Measurements from ENCODE around the gene FOXD1.

The FOXD1 gene

DNA sequence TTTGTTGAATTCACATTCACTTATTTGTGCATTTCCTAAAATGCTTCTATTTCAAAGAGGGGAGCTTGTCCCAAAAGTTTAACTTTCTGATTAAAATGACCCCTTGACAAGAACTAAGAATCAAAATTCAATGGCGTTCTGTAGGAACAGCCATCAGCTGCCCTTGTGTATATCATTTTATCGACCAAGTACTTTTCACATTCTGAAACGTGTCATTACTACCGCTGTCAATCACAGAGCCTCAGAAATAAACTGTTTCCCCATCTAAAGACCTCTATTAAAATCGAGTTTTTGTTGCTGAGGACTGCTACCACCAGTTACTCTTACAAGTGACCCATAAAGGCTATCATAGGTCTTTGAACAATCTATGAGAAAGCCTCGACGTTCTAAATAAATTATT, 1.6 kb upstream of the FOXD1 start:
- TF ChIP-seq MAX (IDR thresholded peaks at IDR 0.05; ENCODE audit: low read depth, low read length) = no peak
- TF ChIP-seq, protein P1, sequence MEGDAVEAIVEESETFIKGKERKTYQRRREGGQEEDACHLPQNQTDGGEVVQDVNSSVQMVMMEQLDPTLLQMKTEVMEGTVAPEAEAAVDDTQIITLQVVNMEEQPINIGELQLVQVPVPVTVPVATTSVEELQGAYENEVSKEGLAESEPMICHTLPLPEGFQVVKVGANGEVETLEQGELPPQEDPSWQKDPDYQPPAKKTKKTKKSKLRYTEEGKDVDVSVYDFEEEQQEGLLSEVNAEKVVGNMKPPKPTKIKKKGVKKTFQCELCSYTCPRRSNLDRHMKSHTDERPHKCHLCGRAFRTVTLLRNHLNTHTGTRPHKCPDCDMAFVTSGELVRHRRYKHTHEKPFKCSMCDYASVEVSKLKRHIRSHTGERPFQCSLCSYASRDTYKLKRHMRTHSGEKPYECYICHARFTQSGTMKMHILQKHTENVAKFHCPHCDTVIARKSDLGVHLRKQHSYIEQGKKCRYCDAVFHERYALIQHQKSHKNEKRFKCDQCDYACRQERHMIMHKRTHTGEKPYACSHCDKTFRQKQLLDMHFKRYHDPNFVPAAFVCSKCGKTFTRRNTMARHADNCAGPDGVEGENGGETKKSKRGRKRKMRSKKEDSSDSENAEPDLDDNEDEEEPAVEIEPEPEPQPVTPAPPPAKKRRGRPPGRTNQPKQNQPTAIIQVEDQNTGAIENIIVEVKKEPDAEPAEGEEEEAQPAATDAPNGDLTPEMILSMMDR (IDR thresholded peaks at IDR 0.05; ENCODE audit: low read depth, low read length) = no peak
- TF ChIP-seq POLR2A (IDR thresholded peaks at IDR 0.05; ENCODE audit: extremely low read depth, insufficient read length) = no peak
- no peak for TF ChIP-seq MYC (IDR thresholded peaks at IDR 0.05; ENCODE audit: low read depth, low read length)
- no peak for DNase-seq (ENCODE audit: low read depth)
- no peak overlapping the region for H3K4me3 ChIP-seq (ENCODE audit: low read depth, low read length)

DNA sequence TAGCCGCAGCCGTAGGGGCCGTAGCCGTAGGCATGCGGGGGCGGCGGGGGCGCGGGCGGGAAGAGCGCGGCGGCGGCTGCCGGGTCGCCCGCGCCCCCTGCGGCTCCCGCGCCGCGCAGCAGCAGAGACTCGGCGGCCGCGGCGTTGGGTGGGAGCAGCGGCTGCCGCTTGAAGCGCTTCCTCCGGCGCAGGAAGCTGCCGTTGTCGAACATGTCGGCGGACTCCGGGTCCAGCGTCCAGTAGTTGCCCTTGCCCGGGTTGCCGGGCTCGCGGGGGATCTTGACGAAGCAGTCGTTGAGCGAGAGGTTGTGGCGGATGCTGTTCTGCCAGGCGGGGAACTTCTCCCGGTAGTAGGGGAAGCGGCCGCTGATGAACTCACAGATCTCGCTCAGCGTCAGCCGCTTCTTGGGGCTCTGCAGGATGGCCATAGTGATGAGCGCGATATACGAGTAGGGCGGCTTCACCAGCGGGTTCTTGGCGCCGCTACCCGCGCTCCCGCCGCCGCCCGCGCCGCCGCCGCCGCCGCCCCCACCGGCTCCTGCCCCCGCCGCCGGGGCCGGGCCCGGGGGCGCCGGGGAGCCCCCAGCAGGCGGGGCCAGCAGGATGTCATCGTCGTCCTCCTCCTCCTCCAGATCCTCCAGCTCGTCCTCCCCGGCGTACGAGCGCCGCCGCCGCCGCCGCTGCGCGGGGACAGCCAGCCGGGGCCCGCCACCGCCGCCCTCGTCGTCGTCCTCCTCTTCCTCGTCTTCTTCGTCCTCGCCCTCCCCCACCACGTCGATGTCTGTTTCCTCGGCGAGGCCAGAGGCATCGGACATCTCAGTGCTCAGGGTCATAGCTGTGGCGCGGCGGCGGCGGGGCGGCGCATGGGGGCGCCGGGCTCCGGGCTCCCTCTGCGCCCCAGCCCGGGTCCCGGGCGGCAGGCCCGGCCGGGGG, 781 bp downstream of the FOXD1 start:
- H3K4me3 ChIP-seq (ENCODE audit: low read depth, low read length) = peak overlapping the region; percentile 32
- TF ChIP-seq MYC (IDR thresholded peaks at IDR 0.05; ENCODE audit: low read depth, low read length) = no peak
- TF ChIP-seq, protein P1 (IDR thresholded peaks at IDR 0.05; ENCODE audit: low read depth, low read length) = no peak
- DNase-seq (ENCODE audit: low read depth) = peak; percentile 72

DNA sequence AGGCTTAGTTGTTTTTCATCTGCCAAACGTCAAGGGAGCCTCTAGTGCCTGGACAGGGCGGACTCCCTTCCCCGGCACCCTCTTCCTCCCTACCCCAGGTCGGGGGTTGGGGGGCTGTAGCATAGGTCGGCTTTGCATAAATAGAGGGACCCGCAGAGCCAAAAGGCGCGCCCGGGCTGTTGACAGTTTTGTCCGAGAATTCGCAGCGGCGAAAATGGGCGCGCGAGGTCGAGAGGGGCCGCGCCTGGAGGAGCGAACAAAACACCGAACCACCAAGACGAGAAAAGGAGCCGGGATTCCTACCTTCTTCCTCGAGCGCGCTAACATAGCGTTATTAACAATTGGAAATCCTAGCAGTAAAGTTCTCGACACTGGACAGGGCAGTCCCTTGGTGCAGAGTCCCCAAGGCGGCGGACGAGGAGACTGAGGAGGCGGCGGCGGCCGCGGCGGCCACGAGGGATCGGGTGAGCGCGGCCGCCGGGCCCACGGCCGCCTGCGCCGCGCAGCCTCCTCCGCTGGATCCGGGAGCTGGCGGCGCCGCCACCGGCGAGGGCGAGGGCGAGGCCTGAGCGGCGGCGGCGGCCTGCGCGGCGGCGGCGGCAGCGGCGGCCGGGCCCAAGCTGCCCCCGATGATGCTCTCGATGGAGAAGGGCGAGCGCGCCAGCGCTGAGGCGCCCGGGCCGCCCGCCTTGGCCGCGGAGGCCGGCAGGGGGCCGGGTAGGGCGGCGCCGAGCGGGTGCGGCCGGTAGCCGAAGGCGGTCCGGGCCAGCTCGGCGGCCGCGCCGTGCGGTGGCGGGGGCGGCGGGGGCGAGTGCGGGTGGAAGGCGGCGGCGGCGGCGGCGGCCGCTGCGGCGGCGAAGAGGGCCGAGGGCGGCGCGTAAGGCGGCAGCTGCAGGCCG, 1.7 kb downstream of the FOXD1 start:
- DNase-seq (ENCODE audit: low read depth) = no peak
- TF ChIP-seq, protein P1 (IDR thresholded peaks at IDR 0.05; ENCODE audit: low read depth, low read length) = no peak
- TF ChIP-seq MAX (IDR thresholded peaks at IDR 0.05; ENCODE audit: low read depth, low read length) (no peak), MYC (IDR thresholded peaks at IDR 0.05; ENCODE audit: low read depth, low read length) (no peak), POLR2A (IDR thresholded peaks at IDR 0.05; ENCODE audit: extremely low read depth, insufficient read length) (no peak)
- no peak overlapping the region for H3K4me3 ChIP-seq (ENCODE audit: low read depth, low read length)

GRCh38 chr5:73445665-73446630, 2.6 kb downstream of the FOXD1 start:
- H3K4me3 ChIP-seq (ENCODE audit: low read depth, low read length) = no peak overlapping the region
- no peak for DNase-seq (ENCODE audit: low read depth)
- TF ChIP-seq, protein P1 (IDR thresholded peaks at IDR 0.05; ENCODE audit: low read depth, low read length) = no peak
- TF ChIP-seq MAX (IDR thresholded peaks at IDR 0.05; ENCODE audit: low read depth, low read length) (no peak), POLR2A (IDR thresholded peaks at IDR 0.05; ENCODE audit: extremely low read depth, insufficient read length) (no peak), MYC (IDR thresholded peaks at IDR 0.05; ENCODE audit: low read depth, low read length) (no peak)

All from NB4 (cell line).